ENCODE results near the gene PPME1.

The PPME1 gene

GRCh38 chr11:74233683-74234082, 62.6 kb downstream of the PPME1 start:
- no peak for DNase-seq

GRCh38 chr11:74235121-74235520, 64.0 kb downstream of the PPME1 start:
- DNase-seq: no peak

- DNase-seq: no peak
Observed at GRCh38 chr11:74237541-74237940, 66.5 kb downstream of the PPME1 start.

- no peak for DNase-seq
Observed at GRCh38 chr11:74238243-74238642, 67.2 kb downstream of the PPME1 start.

GRCh38 chr11:74248469-74248868, 77.4 kb downstream of the PPME1 start:
- DNase-seq: no peak

- no peak for DNase-seq
Observed at GRCh38 chr11:74249496-74249895, 78.4 kb downstream of the PPME1 start.

GRCh38 chr11:74253361-74253760, 82.3 kb downstream of the PPME1 start:
- DNase-seq: no peak

GRCh38 chr11:74255741-74256375, 84.8 kb downstream of the PPME1 start:
- DNase-seq: peak; percentile 54 to 72

- no peak for DNase-seq
Observed at GRCh38 chr11:74256378-74257133, 85.5 kb downstream of the PPME1 start.

GRCh38 chr11:74257959-74258553, 87.0 kb downstream of the PPME1 start:
- DNase-seq: peak; percentile 64 to 67

- DNase-seq: no peak
Observed at GRCh38 chr11:74262725-74263124, 91.6 kb downstream of the PPME1 start.

- no peak for DNase-seq
Observed at GRCh38 chr11:74265256-74265655, 94.2 kb downstream of the PPME1 start.

GRCh38 chr11:74267014-74267413, 95.9 kb downstream of the PPME1 start:
- no peak for DNase-seq

GRCh38 chr11:74268456-74268855, 97.4 kb downstream of the PPME1 start:
- no peak for DNase-seq

- DNase-seq: no peak
Observed at GRCh38 chr11:74269161-74269811, 98.2 kb downstream of the PPME1 start.

- DNase-seq: no peak
Observed at GRCh38 chr11:74272276-74272675, 101.2 kb downstream of the PPME1 start.

GRCh38 chr11:74276581-74276980, 105.5 kb downstream of the PPME1 start:
- DNase-seq: no peak

GRCh38 chr11:74278103-74278502, 107.0 kb downstream of the PPME1 start:
- no peak for DNase-seq

GRCh38 chr11:74278721-74279161, 107.7 kb downstream of the PPME1 start:
- DNase-seq: no peak

- DNase-seq: no peak
Observed at GRCh38 chr11:74279256-74279655, 108.2 kb downstream of the PPME1 start.

- peak; percentile 56 to 72 for DNase-seq
Observed at GRCh38 chr11:74280494-74280893, 109.4 kb downstream of the PPME1 start.

GRCh38 chr11:74282421-74282820, 111.3 kb downstream of the PPME1 start:
- no peak for DNase-seq

GRCh38 chr11:74282914-74283371, 111.9 kb downstream of the PPME1 start:
- DNase-seq: no peak
